Measurements from ENCODE around the gene CCDC92B.

DNA sequence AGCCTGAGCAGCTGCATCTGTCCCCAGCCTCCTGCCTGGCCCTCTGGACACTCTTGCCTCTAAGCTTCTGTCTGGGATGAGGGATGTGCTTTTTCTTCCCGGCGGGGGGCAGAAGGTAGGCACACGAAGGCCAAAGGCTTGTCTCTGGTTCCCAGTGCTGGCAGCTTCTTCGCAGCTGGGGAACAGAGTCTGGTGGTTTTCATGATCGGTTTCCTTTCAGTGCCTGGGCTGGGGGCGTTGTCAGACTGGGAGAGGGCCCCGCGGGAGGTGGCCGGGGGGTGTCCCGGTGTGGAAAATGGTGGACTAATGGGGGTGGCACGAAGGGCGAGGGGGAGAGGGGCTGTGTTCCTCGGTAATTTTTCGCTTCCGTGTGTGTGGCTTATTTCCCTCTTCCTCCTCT is 47.8 kb upstream of the CCDC92B start:
- TF ChIP-seq, protein P1, sequence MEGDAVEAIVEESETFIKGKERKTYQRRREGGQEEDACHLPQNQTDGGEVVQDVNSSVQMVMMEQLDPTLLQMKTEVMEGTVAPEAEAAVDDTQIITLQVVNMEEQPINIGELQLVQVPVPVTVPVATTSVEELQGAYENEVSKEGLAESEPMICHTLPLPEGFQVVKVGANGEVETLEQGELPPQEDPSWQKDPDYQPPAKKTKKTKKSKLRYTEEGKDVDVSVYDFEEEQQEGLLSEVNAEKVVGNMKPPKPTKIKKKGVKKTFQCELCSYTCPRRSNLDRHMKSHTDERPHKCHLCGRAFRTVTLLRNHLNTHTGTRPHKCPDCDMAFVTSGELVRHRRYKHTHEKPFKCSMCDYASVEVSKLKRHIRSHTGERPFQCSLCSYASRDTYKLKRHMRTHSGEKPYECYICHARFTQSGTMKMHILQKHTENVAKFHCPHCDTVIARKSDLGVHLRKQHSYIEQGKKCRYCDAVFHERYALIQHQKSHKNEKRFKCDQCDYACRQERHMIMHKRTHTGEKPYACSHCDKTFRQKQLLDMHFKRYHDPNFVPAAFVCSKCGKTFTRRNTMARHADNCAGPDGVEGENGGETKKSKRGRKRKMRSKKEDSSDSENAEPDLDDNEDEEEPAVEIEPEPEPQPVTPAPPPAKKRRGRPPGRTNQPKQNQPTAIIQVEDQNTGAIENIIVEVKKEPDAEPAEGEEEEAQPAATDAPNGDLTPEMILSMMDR (IDR thresholded peaks at IDR 0.05; ENCODE audit: low read depth, low read length) = no peak
- TF ChIP-seq POLR2A (IDR thresholded peaks at IDR 0.05; ENCODE audit: extremely low read depth, insufficient read length) = no peak
- TF ChIP-seq, protein P2, sequence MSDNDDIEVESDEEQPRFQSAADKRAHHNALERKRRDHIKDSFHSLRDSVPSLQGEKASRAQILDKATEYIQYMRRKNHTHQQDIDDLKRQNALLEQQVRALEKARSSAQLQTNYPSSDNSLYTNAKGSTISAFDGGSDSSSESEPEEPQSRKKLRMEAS (IDR thresholded peaks at IDR 0.05; ENCODE audit: low read depth, low read length) = no peak

All from NB4 (cell line).